ENCODE measurements around the gene KIF3B. TPM values are rescaled to one million over a fixed set of nuclear protein-coding genes. Genes with fewer than 3 reads are reported as not detected.
"Not testable (repeated sequence)": the region's sequence is repeated elsewhere in the genome, so short reads cannot be mapped to it uniquely, and the experiment has no call there.

The KIF3B gene
- total RNA-seq, 2 donors from 2014 or later: 13.4 to 14.4 TPM

- Mint-ChIP-seq H3K36me3 (ENCODE audit: low read depth) (peaks cover 2% of the 10 kb centered on the region), H3K27me3 (no peaks in the 10 kb centered on the region), H3K4me3 (peak overlapping the region; percentile 96), H3K27ac (peak overlapping the region; percentile 97), H3K4me1 (peaks cover 71% of the 10 kb centered on the region)
- DNase-seq (no peak), ATAC-seq (no peak)
- H3K9me3 ChIP-seq (ENCODE audit: control insufficient read depth, low read length, poor library complexity, severe bottlenecking): no peaks in the 10 kb centered on the region
These were observed 85.5 kb downstream of the KIF3B start for GRCh38 chr20:32362901-32363364.

GRCh38 chr20:32363492-32363891, 86.0 kb downstream of the KIF3B start:
- Mint-ChIP-seq H3K4me1 (peaks cover 75% of the 10 kb centered on the region), H3K27ac (peak overlapping the region; percentile 97), H3K27me3 (no peaks in the 10 kb centered on the region), H3K4me3 (peak overlapping the region; percentile 96), H3K36me3 (ENCODE audit: low read depth) (peaks cover 2% of the 10 kb centered on the region)
- ATAC-seq: no peak
- H3K9me3 ChIP-seq (ENCODE audit: control insufficient read depth, low read length, poor library complexity, severe bottlenecking): no peaks in the 10 kb centered on the region
- no peak for DNase-seq

GRCh38 chr20:32364554-32365208, 87.2 kb downstream of the KIF3B start:
- no peaks in the 10 kb centered on the region for H3K9me3 ChIP-seq (ENCODE audit: control insufficient read depth, low read length, poor library complexity, severe bottlenecking)
- H3K4me3 Mint-ChIP-seq: peak overlapping the region; percentile 82
- H3K27ac Mint-ChIP-seq: peak overlapping the region; percentile 97
- DNase-seq (no peak), ATAC-seq (no peak)
- peaks cover 74% of the 10 kb centered on the region for H3K4me1 Mint-ChIP-seq
- no peaks in the 10 kb centered on the region for H3K27me3 Mint-ChIP-seq
- H3K36me3 Mint-ChIP-seq (ENCODE audit: low read depth): peaks cover 2% of the 10 kb centered on the region

DNA sequence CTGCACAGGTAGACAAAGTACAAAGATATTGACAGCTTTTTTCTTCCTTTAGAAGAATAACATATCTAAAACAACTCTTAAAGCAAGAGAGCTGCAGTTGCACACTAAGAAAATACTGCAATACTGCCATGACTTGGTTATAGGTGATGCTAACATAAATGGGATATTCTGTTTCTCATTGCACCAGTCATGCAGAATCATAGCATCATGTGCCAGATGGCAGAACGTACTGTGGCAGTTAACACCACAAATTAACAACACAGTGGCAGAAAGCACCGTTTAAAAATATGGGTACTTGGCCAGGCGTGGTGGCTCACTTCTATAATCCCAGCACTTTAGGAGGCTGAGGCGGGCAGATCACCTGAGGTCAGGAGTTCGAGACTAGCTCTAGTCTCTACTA, 88.1 kb downstream of the KIF3B start:
- ATAC-seq (no peak), DNase-seq (no peak)
- Mint-ChIP-seq H3K4me1 (peaks cover 66% of the 10 kb centered on the region), H3K27ac (peak overlapping the region; percentile 97), H3K36me3 (ENCODE audit: low read depth) (peaks cover 2% of the 10 kb centered on the region), H3K27me3 (no peaks in the 10 kb centered on the region), H3K4me3 (peak overlapping the region; percentile 82)
- no peaks in the 10 kb centered on the region for H3K9me3 ChIP-seq (ENCODE audit: control insufficient read depth, low read length, poor library complexity, severe bottlenecking)

- Mint-ChIP-seq H3K4me1 (peaks cover 62% of the 10 kb centered on the region), H3K27ac (peak overlapping the region; percentile 97), H3K27me3 (no peaks in the 10 kb centered on the region), H3K4me3 (peak overlapping the region; percentile 28), H3K36me3 (ENCODE audit: low read depth) (peaks cover 2% of the 10 kb centered on the region)
- no peaks in the 10 kb centered on the region for H3K9me3 ChIP-seq (ENCODE audit: control insufficient read depth, low read length, poor library complexity, severe bottlenecking)
- DNase-seq (no peak), ATAC-seq (no peak)
These were observed 88.9 kb downstream of the KIF3B start for GRCh38 chr20:32366380-32366779.

DNA sequence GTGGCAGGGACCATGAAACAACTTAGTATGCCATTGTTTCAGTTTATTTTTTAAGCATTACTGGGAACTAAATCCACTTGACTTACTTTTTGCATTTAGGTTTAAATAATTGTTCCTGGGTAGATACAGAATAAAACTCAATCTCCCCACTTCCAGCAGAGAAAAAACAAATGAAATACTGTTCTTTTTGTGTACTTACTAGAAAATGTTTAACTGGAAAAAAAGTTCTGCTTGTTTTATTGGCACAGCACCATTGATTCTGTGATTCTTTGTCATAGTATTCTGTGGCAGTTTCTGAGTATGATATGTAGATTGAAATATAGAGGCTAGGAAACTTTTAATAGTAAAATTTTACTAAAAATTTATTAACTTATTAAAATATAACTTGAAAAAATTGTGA, 90.9 kb downstream of the KIF3B start:
- H3K27me3 Mint-ChIP-seq: no peaks in the 10 kb centered on the region
- peaks cover 46% of the 10 kb centered on the region for H3K4me1 Mint-ChIP-seq
- peak overlapping the region; percentile 97 for H3K27ac Mint-ChIP-seq
- H3K36me3 Mint-ChIP-seq (ENCODE audit: low read depth): peaks cover 2% of the 10 kb centered on the region
- DNase-seq: no peak
- ATAC-seq: no peak
- H3K9me3 ChIP-seq (ENCODE audit: control insufficient read depth, low read length, poor library complexity, severe bottlenecking): no peaks in the 10 kb centered on the region
- H3K4me3 Mint-ChIP-seq: no peak overlapping the region

DNA sequence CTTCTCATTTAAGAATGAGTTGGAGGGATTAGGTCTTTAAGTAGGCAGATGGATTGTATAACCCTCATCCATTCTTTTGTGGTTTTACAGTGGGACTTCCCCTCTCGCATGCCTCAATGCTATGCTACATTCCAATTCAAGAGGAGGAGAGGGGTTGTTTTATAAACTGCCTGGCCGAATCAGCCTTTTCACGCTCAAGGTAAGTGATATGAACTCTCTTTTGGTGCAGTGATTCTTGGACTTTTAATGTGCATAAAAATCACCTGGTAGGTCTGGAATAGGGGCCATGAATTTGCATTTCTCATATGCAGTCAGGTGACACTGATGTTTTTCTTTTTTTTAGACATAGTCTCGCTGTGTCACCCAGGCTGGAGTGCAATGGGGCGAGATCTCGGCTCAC, 91.5 kb downstream of the KIF3B start:
- H3K4me1 Mint-ChIP-seq: peaks cover 40% of the 10 kb centered on the region
- no peaks in the 10 kb centered on the region for H3K27me3 Mint-ChIP-seq
- H3K36me3 Mint-ChIP-seq (ENCODE audit: low read depth): peaks cover 2% of the 10 kb centered on the region
- ATAC-seq (peak; percentile 58), DNase-seq (no peak)
- H3K27ac Mint-ChIP-seq: no peak overlapping the region
- no peak overlapping the region for H3K4me3 Mint-ChIP-seq
- no peaks in the 10 kb centered on the region for H3K9me3 ChIP-seq (ENCODE audit: control insufficient read depth, low read length, poor library complexity, severe bottlenecking)

- no peaks in the 10 kb centered on the region for H3K27me3 Mint-ChIP-seq
- H3K36me3 Mint-ChIP-seq (ENCODE audit: low read depth): peaks cover 2% of the 10 kb centered on the region
- no peaks in the 10 kb centered on the region for H3K9me3 ChIP-seq (ENCODE audit: control insufficient read depth, low read length, poor library complexity, severe bottlenecking)
- ATAC-seq (no peak), DNase-seq (no peak)
- H3K27ac Mint-ChIP-seq: no peak overlapping the region
- no peak overlapping the region for H3K4me3 Mint-ChIP-seq
- H3K4me1 Mint-ChIP-seq: peaks cover 27% of the 10 kb centered on the region
These were observed 93.4 kb downstream of the KIF3B start for GRCh38 chr20:32370897-32371296.

DNA sequence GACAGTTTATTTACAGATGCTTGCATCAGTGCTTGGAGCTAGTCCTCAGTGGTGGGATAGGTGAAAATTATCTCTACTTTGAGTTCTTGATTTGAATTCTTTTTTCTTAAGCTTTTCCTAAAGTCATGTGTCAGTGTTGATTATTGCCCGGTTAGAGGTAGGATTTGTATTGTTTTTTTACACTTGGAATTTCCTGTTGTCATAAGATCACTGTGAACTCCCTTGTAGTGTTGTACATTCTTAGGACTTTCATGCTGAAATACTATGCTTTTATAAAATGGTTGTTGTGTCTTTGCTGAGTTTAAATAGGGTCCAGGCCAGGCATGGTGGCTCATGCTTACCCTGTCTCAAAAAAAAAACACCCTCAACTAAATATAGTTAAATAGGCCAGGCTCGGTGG, 101.0 kb downstream of the KIF3B start:
- H3K36me3 Mint-ChIP-seq (ENCODE audit: low read depth): no peaks in the 10 kb centered on the region
- ATAC-seq (no peak), DNase-seq (no peak)
- H3K4me3 Mint-ChIP-seq: no peak overlapping the region
- no peaks in the 10 kb centered on the region for H3K9me3 ChIP-seq (ENCODE audit: control insufficient read depth, low read length, poor library complexity, severe bottlenecking)
- no peaks in the 10 kb centered on the region for H3K27me3 Mint-ChIP-seq
- H3K27ac Mint-ChIP-seq: peak overlapping the region; percentile 3
- peaks cover 4% of the 10 kb centered on the region for H3K4me1 Mint-ChIP-seq

- H3K27ac Mint-ChIP-seq; H3K27me3 Mint-ChIP-seq; H3K36me3 Mint-ChIP-seq (ENCODE audit: low read depth); ATAC-seq; H3K4me3 Mint-ChIP-seq; H3K9me3 ChIP-seq (ENCODE audit: control insufficient read depth, low read length, poor library complexity, severe bottlenecking); DNase-seq: not testable (repeated sequence)
- H3K4me1 Mint-ChIP-seq: peaks cover 12% of the 10 kb centered on the region
These were observed 102.6 kb downstream of the KIF3B start for GRCh38 chr20:32380037-32380436.

GRCh38 chr20:32380745-32381144, 103.3 kb downstream of the KIF3B start:
- ATAC-seq (no peak), DNase-seq (no peak)
- H3K4me1 Mint-ChIP-seq: peaks cover 18% of the 10 kb centered on the region
- no peak overlapping the region for H3K4me3 Mint-ChIP-seq
- no peaks in the 10 kb centered on the region for H3K27me3 Mint-ChIP-seq
- H3K9me3 ChIP-seq (ENCODE audit: control insufficient read depth, low read length, poor library complexity, severe bottlenecking): no peaks in the 10 kb centered on the region
- H3K27ac Mint-ChIP-seq: no peak overlapping the region
- H3K36me3 Mint-ChIP-seq (ENCODE audit: low read depth): peaks cover 2% of the 10 kb centered on the region

GRCh38 chr20:32382102-32382950, 104.9 kb downstream of the KIF3B start:
- peaks cover 2% of the 10 kb centered on the region for H3K36me3 Mint-ChIP-seq (ENCODE audit: low read depth)
- no peak overlapping the region for H3K4me3 Mint-ChIP-seq
- no peaks in the 10 kb centered on the region for H3K9me3 ChIP-seq (ENCODE audit: control insufficient read depth, low read length, poor library complexity, severe bottlenecking)
- peaks cover 27% of the 10 kb centered on the region for H3K4me1 Mint-ChIP-seq
- H3K27me3 Mint-ChIP-seq: no peaks in the 10 kb centered on the region
- H3K27ac Mint-ChIP-seq: no peak overlapping the region
- no peak for DNase-seq
- no peak for ATAC-seq

DNA sequence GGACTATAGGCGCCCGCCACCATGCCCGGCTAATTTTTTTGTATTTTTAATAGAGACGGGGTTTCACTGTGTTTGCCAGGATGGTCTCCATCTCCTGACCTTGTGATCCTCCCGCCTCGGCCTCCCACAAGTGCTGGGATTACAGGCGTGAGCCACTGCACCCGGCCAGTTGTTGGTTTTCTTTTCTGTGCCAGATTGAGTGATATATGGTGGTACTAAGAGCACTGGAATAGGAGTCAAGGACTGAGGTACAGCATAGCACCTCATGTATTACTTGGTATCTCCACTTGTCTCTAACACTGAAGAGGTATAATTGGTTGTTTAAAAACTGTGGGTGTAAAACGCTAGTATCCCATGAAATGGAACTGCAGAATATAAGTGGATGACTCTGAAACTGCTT, 106.0 kb downstream of the KIF3B start:
- Mint-ChIP-seq H3K4me1 (peaks cover 32% of the 10 kb centered on the region), H3K27ac (peak overlapping the region; percentile 61)

More for the DNA sequence above, 106.0 kb downstream of the KIF3B start:
- not testable (repeated sequence) for H3K9me3 ChIP-seq (ENCODE audit: control insufficient read depth, low read length, poor library complexity, severe bottlenecking); H3K36me3 Mint-ChIP-seq (ENCODE audit: low read depth); H3K27me3 Mint-ChIP-seq; DNase-seq; H3K4me3 Mint-ChIP-seq; ATAC-seq
